ENCODE data around the gene UBAC1. TPM values are rescaled to one million over a fixed set of nuclear protein-coding genes. Genes with fewer than 3 reads are reported as not detected.

Gene UBAC1
- total RNA-seq, 1 donor, result 23.0 TPM

DNA sequence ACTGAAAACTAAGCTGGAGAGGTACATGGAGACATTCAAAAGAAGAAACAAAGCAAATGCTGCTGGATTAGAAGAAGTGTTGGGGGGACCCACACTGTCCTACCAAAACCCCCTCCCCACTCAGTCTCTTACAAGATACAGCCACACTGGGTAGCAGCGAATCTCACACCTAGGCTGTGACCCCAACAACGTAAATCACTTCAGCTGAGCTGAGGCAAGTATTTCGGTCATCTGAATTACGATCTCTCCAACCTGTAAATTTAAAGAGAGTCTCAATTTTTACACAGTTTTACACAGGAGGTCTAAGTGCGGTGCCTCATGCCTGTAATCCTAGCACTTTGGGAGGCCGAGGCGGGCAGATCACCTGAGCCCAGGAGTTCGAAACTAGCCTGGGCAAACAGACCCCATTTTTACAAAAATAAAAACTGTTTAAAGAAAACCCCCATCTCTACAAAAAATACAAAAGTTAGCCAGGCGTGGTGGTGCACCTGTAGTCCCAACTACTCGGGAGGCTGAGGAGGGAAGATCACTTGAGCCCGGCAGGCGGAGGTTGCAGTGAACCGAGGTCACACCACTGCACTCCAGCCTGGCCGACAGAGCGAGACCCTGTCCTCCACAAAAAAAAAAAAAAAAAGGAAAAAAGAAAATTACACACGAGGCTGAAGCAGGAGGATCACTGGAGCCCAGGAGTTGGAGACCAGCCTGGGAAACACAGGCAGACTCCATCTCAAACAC lies 57.2 kb downstream of the UBAC1 start:
- H3K4me3 ChIP-seq (ENCODE audit: low read depth, low read length), result no peak overlapping the region
- no peak for TF ChIP-seq CTCF (IDR thresholded peaks at IDR 0.05; ENCODE audit: insufficient read depth, low read length)
- DNase-seq (ENCODE audit: low read depth), result no peak

DNA sequence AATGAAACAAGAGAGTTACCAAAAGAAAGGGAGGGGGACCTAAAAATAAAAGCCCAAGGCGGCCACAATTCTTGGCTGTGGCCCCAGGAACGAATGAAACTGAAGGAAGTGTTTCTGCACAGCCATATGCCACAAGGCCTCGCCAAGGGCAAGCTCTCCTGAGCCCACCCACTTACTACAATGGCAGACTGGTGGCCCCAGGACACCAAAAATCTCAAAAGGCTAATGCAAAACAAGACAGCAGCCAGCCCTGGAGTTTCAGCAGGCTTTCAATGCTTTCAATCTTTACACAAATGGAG lies 57.9 kb downstream of the UBAC1 start:
- no peak overlapping the region for H3K4me3 ChIP-seq (ENCODE audit: low read depth, low read length)
- TF ChIP-seq CTCF (IDR thresholded peaks at IDR 0.05; ENCODE audit: insufficient read depth, low read length), result no peak
- DNase-seq (ENCODE audit: low read depth), result no peak

DNA sequence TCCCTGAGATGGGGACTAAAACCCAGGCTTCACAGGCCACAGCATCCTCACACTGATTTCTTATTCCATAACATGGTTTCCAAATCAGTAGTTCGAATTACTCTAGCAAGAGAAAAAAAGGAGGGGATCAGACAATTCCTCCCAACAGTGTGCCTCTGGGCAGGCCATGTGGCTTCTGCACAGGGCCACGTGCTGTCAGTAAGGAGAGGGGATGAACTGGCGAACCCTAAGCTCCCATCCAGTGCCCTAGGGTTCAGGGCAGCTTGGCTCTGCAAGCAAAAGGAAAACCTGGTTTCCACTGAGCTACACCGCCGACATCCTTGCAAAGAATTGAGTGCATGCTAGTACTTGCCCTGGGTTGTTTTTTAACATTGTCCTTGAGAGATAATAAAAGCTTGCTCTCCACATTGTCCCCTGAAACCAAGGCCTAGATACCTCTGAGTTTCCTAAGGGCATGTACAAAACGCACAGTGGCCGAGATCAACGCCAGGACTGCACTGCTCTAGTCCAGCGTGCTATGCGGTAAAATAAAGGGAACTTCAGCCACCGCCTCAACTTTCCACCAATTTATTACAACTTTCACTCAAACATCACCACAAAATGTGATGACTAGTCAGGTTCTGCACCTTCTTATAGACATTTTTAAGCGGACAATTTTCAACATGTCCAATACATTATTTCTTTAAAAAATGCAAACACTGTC lies 58.4 kb downstream of the UBAC1 start:
- no peak overlapping the region for H3K4me3 ChIP-seq (ENCODE audit: low read depth, low read length)
- TF ChIP-seq CTCF (IDR thresholded peaks at IDR 0.05; ENCODE audit: insufficient read depth, low read length), result no peak
- no peak for DNase-seq (ENCODE audit: low read depth)

DNA sequence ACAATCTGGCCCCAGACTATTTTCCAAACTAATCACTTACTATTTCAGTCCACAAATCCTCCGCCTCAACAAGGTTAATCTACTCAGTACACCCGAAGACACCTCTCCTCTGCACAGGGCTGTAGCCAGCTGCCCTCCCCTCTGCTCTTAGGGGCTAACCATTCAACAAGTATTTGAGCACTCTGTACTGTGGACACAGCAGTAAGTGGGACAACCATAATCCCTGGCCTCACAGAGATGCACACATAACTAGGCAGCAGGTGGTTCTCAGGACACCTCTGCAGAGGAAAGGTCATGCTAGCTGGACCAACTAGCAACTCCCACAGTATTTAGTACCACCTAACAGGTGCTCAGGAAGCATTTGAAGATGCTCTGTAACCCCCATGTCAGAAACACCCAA lies 59.3 kb downstream of the UBAC1 start:
- DNase-seq (ENCODE audit: low read depth), result no peak
- no peak for TF ChIP-seq CTCF (IDR thresholded peaks at IDR 0.05; ENCODE audit: insufficient read depth, low read length)
- no peak overlapping the region for H3K4me3 ChIP-seq (ENCODE audit: low read depth, low read length)

DNA sequence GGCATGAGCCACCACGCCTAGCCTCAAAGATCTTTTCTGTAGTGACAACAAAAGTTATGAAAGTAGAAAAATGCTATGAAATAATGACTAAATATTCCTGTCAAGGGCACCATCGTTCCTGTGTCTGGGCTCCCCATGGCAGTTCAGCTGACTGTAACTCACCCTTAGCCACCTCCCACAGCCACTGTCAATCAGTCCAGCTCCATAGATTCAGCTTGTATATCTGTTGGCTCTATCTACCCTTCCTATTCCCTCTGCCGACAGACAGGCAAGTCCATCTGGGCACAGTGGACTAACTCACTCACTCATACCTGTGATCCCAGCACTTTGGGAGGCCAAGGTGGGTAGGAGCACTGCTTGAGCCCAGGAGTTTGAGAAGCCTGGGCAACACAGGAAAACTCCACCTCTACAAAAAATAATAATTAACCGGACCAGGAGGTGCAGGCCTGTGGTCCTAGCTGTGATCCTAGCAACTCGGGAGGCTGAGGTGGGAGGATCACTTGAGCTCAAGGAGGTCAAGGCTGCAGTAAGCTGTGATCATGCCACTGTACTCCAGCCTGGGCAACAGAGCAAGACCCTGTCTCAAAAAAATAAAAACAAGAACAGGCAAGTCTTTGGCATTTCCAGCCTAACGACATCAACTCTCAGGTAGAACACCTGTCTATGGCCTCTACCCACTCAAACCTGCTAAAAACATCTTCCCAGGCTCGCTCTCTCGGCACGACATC lies 60.0 kb downstream of the UBAC1 start:
- DNase-seq (ENCODE audit: low read depth), result no peak
- TF ChIP-seq CTCF (IDR thresholded peaks at IDR 0.05; ENCODE audit: insufficient read depth, low read length), result no peak
- H3K4me3 ChIP-seq (ENCODE audit: low read depth, low read length), result no peak overlapping the region

DNA sequence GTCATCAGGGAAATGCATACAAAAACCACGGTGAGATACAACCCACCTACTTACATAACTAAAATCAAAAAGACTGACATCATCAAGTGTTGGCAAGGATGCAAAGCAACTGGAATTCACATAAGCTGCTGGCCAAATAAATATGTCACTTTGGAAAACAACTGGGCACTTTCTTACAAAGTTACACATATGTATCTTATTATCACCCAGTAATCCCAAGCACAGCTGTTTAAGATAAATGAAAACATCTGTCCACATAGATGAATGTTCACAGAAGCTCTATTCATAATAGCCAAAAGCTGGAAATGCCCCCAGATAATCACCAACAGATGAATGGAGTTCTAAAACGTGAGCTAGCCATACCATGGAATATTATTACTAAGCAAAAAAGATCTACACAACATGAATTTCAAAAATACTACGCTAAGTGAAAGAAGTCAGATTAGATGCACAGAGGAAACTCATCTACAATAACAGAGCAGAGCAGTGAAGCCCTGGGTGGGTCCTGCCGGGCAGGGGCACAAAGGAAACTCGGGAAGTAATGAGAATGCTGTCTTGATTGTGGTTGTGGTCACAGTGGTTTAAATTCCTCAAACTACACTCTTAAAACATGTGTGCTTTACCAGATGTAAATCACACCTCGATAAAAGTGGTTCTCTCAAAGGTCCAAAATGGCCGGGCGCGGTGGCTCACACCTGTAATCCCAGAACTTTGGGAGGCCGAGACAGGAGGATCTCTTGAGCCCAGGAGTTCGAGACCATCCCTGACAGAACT lies 62.4 kb downstream of the UBAC1 start:
- no peak overlapping the region for H3K4me3 ChIP-seq (ENCODE audit: low read depth, low read length)
- DNase-seq (ENCODE audit: low read depth), result peak; percentile 93
- TF ChIP-seq CTCF (IDR thresholded peaks at IDR 0.05; ENCODE audit: insufficient read depth, low read length), result no peak
